GM18505 (cell line): ENCODE data around the gene RSF1.

Experiments
- ATAC-seq: cut with Tn5 transposase; IDR thresholded peaks from one replicate; pipeline ENCODE4 v1.9.1; 2021; ENCODE audit not compliant: unreplicated experiment
- POLR2A ChIP-seq: IDR thresholded peaks from 4 replicates; pipeline ENCODE4 v1.6.1; 2011; ENCODE audit warnings: borderline replicate concordance; ENCODE audit not compliant: insufficient read depth, insufficient read length; ENCODE audit errors: extremely low read depth

RSF1 gene

GRCh38 chr11:77747381-77747969, 73.0 kb downstream of the RSF1 start:
- ATAC-seq: no peak

GRCh38 chr11:77736473-77736872, 84.0 kb downstream of the RSF1 start:
- ATAC-seq: no peak
- no peak for TF ChIP-seq POLR2A

More at GRCh38 chr11:77747381-77747969, 73.0 kb downstream of the RSF1 start:
- TF ChIP-seq POLR2A: no peak

GRCh38 chr11:77734890-77735289, 85.6 kb downstream of the RSF1 start:
- no peak for TF ChIP-seq POLR2A
- ATAC-seq: no peak

- no peak for ATAC-seq
Measured at GRCh38 chr11:77732143-77732542, 88.4 kb downstream of the RSF1 start.

GRCh38 chr11:77730789-77731188, 89.7 kb downstream of the RSF1 start:
- no peak for TF ChIP-seq POLR2A

More at GRCh38 chr11:77732143-77732542, 88.4 kb downstream of the RSF1 start:
- TF ChIP-seq POLR2A: no peak

GRCh38 chr11:77729063-77729462, 91.5 kb downstream of the RSF1 start:
- no peak for ATAC-seq
- no peak for TF ChIP-seq POLR2A

More at GRCh38 chr11:77730789-77731188, 89.7 kb downstream of the RSF1 start:
- no peak for ATAC-seq

- no peak for ATAC-seq
- TF ChIP-seq POLR2A: no peak
Measured at GRCh38 chr11:77728203-77728786, 92.2 kb downstream of the RSF1 start.

GRCh38 chr11:77726524-77726923, 94.0 kb downstream of the RSF1 start:
- ATAC-seq: no peak
- no peak for TF ChIP-seq POLR2A

GRCh38 chr11:77725433-77725832, 95.1 kb downstream of the RSF1 start:
- ATAC-seq: no peak
- TF ChIP-seq POLR2A: no peak

- TF ChIP-seq POLR2A: no peak
- no peak for ATAC-seq
Measured at GRCh38 chr11:77724636-77725035, 95.9 kb downstream of the RSF1 start.

GRCh38 chr11:77723024-77723423, 97.5 kb downstream of the RSF1 start:
- ATAC-seq: no peak

GRCh38 chr11:77710358-77710757, 110.2 kb downstream of the RSF1 start:
- ATAC-seq: no peak
- no peak for TF ChIP-seq POLR2A

More at GRCh38 chr11:77723024-77723423, 97.5 kb downstream of the RSF1 start:
- no peak for TF ChIP-seq POLR2A

GRCh38 chr11:77705876-77706579, 114.5 kb downstream of the RSF1 start:
- TF ChIP-seq POLR2A: no peak
- ATAC-seq: no peak
